Sigmoid colon (tissue), 4 donors: ENCODE results near the gene OLFM1.

ENCODE experiments used
- EP300 ChIP-seq, 4 donors: sonication (generic); formaldehyde crosslinking; IDR thresholded peaks; one replicate each; pipeline ENCODE4 v1.6.1; 2017; ENCODE audit warnings: antibody characterized with exemption in 4 of 4
- POLR2A ChIP-seq, 2 donors: fragments of 450-650 bp; IDR thresholded peaks; one replicate each; pipeline ENCODE4 v1.6.1; 2016; ENCODE audit warnings: antibody characterized with exemption in 2 of 2, mild to moderate bottlenecking in 2 of 2, moderate library complexity in 2 of 2
- TF ChIP-seq, protein P1 (sequence below), 4 experiments: fragments of 450-650 bp in 3 of 4; fragments of 200-600 bp in 1 of 4; IDR thresholded peaks; one replicate each; pipeline ENCODE4 v1.5.1; 2016 to 2019; ENCODE audit warnings: antibody characterized with exemption in 4 of 4, mild to moderate bottlenecking in 3 of 4, moderate library complexity in 2 of 4

DNA sequence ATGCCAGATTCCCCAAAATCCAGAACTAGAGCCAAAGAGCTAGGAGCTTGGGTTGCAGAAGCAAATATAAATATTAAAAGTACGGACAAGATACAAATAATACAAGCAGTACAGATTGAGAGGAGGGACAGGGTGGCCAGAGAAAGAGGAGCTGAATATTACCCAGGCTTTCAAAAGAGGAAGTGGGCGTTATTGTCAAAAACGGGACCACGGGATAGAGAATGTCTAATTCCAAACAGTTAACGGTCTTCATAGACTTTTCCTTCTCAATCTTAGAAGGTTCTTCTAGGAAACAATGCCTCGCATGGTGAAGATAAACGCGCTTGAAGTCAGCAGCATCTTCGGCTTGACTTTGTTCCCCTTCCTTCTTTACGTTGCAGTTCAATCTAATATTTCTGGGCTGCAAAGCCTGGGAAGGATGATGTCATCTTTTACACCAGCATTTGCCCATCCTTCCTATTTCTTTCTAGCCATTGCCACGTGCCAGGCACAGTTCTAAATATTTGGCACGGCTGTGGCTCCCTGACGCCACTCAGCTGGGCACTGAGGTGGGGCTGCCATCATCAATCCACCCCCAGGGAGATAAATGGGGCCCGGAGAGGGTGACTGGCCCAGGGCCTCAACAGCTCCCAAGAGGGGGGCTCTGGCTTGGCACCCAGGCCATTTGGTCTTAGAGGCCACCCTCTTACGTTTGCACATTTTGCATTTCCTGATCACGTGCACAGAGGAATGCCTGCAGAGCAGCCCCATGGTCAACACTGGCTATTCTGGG, 16.3 kb upstream of the OLFM1 start:
- TF ChIP-seq, protein P1, sequence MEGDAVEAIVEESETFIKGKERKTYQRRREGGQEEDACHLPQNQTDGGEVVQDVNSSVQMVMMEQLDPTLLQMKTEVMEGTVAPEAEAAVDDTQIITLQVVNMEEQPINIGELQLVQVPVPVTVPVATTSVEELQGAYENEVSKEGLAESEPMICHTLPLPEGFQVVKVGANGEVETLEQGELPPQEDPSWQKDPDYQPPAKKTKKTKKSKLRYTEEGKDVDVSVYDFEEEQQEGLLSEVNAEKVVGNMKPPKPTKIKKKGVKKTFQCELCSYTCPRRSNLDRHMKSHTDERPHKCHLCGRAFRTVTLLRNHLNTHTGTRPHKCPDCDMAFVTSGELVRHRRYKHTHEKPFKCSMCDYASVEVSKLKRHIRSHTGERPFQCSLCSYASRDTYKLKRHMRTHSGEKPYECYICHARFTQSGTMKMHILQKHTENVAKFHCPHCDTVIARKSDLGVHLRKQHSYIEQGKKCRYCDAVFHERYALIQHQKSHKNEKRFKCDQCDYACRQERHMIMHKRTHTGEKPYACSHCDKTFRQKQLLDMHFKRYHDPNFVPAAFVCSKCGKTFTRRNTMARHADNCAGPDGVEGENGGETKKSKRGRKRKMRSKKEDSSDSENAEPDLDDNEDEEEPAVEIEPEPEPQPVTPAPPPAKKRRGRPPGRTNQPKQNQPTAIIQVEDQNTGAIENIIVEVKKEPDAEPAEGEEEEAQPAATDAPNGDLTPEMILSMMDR (IDR thresholded peaks at IDR 0.05): no peak
- TF ChIP-seq POLR2A (IDR thresholded peaks at IDR 0.05) (no peak), EP300 (IDR thresholded peaks at IDR 0.05) (no peak)
